Subcutaneous abdominal adipose tissue (tissue), 5 donors: Measurements from ENCODE around the gene NXPH2.

ENCODE experiments used
- H3K27ac ChIP-seq: one replicate; pipeline ENCODE4 v1.7.0; 2013; ENCODE audit warnings: low read depth, mild to moderate bottlenecking, inconsistent platforms, low read length, moderate library complexity
- H3K27me3 ChIP-seq, 5 donors: one replicate each; pipeline ENCODE4 v1.7.0; 2013; ENCODE audit warnings: low read length in 5 of 5, inconsistent platforms in 1 of 5; ENCODE audit not compliant: control insufficient read depth in 5 of 5, insufficient read depth in 4 of 5
- H3K36me3 ChIP-seq, 5 donors: one replicate each; pipeline ENCODE4 v1.7.0; 2013; ENCODE audit warnings: low read length in 5 of 5; ENCODE audit not compliant: control insufficient read depth in 5 of 5, insufficient read depth in 5 of 5
- H3K4me1 ChIP-seq, 5 donors: one replicate each; pipeline ENCODE4 v1.7.0; 2013; ENCODE audit warnings: low read length in 5 of 5, mild to moderate bottlenecking in 3 of 5, moderate library complexity in 1 of 5; ENCODE audit not compliant: control insufficient read depth in 5 of 5, insufficient read depth in 5 of 5
- H3K4me3 ChIP-seq, 5 donors: one replicate each; pipeline ENCODE4 v1.7.0; 2013; ENCODE audit warnings: low read length in 5 of 5, low read depth in 1 of 5
- H3K9ac ChIP-seq, 5 donors: one replicate each; pipeline ENCODE4 v1.7.0; 2013; ENCODE audit warnings: low read length in 5 of 5, mild to moderate bottlenecking in 4 of 5, moderate library complexity in 3 of 5
- H3K9me3 ChIP-seq, 5 donors: one replicate each; pipeline ENCODE4 v1.7.0; 2013; ENCODE audit warnings: low read length in 5 of 5; ENCODE audit not compliant: control insufficient read depth in 5 of 5
- donor health status: healthy.
- donor health status: healthy.
- donor health status: healthy.
- donor health status: healthy.
- donor health status: healthy.

The NXPH2 gene

DNA sequence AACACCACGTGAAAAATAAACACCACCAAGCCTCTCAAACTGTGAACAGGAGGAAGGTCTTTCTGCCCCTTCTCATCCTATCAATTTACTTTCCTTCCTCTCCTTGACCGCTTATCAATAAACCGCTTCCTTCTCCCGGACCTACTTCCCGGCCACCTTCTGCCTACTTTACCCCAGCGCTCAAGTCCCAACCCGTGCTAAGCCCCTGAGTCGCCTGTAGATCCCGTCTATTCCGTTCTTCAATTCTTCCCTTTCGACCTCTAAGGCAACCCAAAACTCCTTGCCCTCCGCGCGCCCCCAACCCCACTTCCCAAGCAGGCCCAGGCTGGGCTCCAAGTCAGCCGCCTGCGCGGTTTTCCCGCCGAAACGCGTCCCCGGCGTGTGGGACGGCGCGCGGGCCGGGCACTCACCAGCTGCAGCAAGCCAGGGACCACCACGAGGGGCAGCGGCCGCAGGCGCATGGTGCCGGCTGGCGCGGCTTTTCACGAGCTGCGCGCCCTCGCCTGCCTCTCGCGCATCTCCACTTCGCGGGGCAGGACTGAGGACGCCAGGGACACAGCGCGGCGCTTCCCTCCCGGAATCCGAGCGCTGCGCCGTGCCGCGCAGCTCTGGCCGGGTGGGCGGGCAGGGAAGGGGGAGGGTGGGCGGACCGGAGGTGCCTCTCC lies at the start of gene NXPH2:
NXPH2 (minus strand) TSS at position 610 of the 665 bp plus-strand sequence; CDS start at position 461, 149 bp downstream.
- no peak within 1 kb of the TSS for H3K9ac ChIP-seq
- H3K27ac ChIP-seq = no peak within 1 kb of the TSS
- peaks cover 17 to 35% (median 23%) of the 10 kb centered on the region in 5 donors for H3K27me3 ChIP-seq
- no peaks in the 10 kb centered on the region for H3K9me3 ChIP-seq
- H3K4me3 ChIP-seq = peak within 1 kb of the TSS; percentile 7 to 64 (median 51)
- no peaks in the 10 kb centered on the region for H3K36me3 ChIP-seq
- peaks cover 0 to 18% (median 14%) of the 10 kb centered on the region in 5 donors for H3K4me1 ChIP-seq

DNA sequence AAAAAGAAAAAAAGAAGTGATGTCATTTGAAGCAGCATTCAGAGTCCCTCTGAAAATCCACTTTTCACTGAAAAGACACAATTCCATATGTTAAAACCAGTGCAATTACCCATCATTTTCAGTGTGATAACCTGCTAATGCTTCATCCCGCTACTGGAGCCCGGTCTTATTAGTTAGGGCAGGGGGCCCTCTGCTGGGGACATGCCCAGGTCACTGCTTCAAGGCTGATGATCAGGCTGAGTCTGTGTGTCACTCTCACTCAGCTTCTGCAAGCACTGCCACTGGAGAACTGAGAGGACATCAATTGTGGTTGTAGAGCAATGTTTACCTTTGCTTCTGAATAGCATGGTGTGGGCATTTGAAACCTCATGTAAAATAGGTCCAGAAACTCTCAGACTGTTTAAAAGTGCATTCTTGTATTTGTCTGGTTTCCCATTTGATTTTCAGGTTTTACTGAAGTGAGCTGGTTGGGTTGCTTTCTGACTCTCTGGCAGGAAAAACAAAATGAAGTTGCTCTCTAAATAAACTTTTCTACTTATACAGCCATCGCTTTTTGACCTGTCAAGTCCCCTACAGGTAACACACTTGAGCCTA lies 49.2 kb upstream of the NXPH2 start:
- no peak overlapping the region for H3K27ac ChIP-seq
- H3K4me3 ChIP-seq = no peak overlapping the region
- H3K36me3 ChIP-seq = no peaks in the 10 kb centered on the region
- no peaks in the 10 kb centered on the region for H3K9me3 ChIP-seq
- peaks cover 0 to 14% (median 8%) of the 10 kb centered on the region in 5 donors for H3K4me1 ChIP-seq
- no peak overlapping the region for H3K9ac ChIP-seq
- no peaks in the 10 kb centered on the region for H3K27me3 ChIP-seq

DNA sequence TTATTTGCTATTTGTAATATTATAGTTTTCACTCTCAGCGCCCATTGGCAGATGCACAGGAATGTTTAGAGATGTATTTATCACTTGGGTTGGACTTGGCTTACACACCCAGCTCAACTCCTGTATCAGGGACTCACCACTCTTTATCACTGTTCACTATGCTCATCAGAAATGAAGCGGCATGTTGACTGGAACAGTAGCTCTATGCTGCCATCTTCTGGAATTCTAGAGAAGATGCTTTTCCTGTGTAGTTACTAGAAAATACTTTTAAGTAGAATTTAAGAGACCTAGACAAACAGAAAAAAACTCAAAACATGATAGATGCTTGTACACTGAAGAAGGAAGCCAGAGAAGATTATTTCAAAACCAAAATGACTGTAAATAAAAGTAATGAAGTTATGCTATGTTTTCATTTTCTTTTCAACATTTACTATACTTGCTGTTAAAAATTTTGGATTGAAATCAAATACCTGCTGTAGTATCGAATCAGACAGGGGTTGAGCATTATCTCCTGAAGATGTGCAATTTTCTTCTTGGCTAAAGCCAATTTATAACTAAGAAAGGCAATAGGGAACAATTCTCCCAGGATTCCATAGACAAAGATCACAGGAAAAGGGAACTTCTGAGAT lies 47.4 kb upstream of the NXPH2 start:
- no peak overlapping the region for H3K27ac ChIP-seq
- no peaks in the 10 kb centered on the region for H3K36me3 ChIP-seq
- H3K9me3 ChIP-seq = no peaks in the 10 kb centered on the region
- peaks cover 0 to 14% (median 8%) of the 10 kb centered on the region in 5 donors for H3K4me1 ChIP-seq
- H3K9ac ChIP-seq = no peak overlapping the region
- H3K4me3 ChIP-seq = no peak overlapping the region
- H3K27me3 ChIP-seq = no peaks in the 10 kb centered on the region

DNA sequence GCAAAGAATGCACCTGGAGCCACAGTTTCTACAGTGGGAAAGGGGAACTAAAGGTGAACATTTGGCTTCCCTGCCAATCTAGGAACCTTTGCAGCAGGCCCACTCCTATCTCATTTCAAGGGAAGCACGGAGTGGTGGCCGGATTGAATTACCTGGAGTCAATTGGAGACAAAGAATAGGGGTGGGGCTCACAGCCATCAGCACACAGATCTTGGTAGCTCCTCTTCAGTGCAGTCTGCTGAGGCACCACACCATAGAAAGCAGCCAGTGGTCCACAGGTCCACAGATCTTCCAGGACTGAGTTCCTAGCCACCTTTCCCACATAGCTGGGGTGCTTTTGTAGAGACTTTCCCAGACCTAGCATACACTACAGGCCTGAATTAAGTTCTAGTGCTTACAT lies 43.5 kb upstream of the NXPH2 start:
- Histone ChIP-seq H3K4me1 (peaks cover 0 to 14% (median 8%) of the 10 kb centered on the region in 5 donors), H3K36me3 (no peaks in the 10 kb centered on the region), H3K4me3 (no peak overlapping the region)

DNA sequence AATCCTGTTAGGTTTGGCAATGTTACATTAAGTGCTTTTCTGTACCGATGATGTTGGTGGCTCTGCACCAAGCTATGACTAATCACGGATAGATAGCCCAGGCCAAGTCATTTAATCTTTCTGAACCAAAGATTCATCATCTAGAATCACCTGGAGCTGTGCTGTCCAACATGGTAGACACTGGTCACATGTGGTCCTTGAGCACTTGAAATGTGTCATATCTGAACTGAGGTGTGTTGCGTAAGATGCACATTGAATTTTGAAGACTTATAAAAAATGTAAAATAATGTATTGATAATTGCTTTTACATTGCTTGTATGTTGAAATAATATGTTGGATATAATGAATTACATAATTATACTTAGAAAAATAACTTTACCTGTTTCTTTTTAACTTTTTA lies 39.8 kb upstream of the NXPH2 start:
- H3K4me3 ChIP-seq = no peak overlapping the region
- H3K4me1 ChIP-seq = no peaks in the 10 kb centered on the region
- no peaks in the 10 kb centered on the region for H3K9me3 ChIP-seq
- no peak overlapping the region for H3K9ac ChIP-seq
- H3K36me3 ChIP-seq = no peaks in the 10 kb centered on the region
- peaks cover 0 to 5% (median 2%) of the 10 kb centered on the region in 5 donors for H3K27me3 ChIP-seq
- H3K27ac ChIP-seq = no peak overlapping the region

More for the DNA sequence above, 43.5 kb upstream of the NXPH2 start:
- no peak overlapping the region for H3K9ac ChIP-seq
- H3K27me3 ChIP-seq = peaks cover 0 to 5% (median 0%) of the 10 kb centered on the region in 5 donors
- no peaks in the 10 kb centered on the region for H3K9me3 ChIP-seq
- no peak overlapping the region for H3K27ac ChIP-seq

DNA sequence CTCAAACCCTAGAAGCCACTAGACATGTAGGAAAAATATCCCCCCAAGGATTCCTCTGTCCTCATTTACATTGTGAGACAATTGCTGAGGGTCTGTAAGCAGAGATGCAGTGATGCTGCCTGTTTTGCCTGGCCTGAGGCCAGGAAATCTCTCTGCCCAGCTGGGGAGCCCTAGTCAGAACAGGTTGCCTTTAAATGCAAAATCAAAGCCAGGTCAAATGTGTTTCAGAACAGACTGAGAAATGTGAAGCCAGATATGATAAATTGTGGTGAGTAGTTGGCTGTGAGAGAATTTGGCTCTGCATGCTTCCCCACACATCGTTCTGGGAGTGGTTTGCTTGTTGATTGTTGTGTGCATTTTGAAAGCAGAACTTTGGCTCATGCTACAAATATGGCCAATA lies 38.4 kb upstream of the NXPH2 start:
- Histone ChIP-seq H3K36me3 (no peaks in the 10 kb centered on the region), H3K9me3 (no peaks in the 10 kb centered on the region), H3K9ac (no peak overlapping the region), H3K27ac (no peak overlapping the region), H3K4me3 (no peak overlapping the region), H3K4me1 (no peaks in the 10 kb centered on the region), H3K27me3 (peaks cover 0 to 5% (median 2%) of the 10 kb centered on the region in 5 donors)

DNA sequence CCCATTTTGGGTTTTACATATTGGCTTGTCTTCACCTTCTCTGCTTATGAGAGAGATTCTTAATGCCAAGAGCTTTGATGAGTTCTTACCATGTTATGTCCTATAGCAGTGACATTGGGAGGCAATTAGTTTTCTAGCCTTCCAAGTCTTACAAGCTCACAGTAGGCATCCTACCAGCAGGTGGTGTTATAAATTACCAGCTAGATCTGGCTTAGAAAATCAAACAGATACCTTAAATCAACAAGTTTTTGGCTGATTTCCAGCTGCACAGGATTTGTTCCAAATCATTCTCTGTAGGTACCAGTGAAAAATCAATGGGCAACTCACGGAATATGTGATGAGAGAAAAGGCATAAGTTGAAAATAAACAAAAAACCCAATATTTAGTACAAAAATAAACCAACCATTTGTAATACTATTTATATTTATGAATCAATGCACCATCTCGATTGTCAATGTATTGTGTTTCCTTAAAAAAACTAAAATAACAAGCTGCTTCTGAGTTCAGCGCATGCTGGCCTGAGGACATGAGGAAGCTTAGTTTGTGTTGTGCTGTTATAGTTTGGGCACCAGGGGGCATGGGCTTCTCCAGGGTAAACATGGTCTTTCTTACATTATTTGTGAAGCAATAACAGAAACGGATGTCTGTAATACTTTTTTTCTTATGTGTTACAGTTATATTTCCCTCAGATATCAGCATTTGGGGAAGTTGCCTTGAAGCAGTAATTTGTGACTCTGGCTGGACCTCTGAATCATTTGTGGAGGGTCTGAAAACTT lies 34.1 kb upstream of the NXPH2 start:
- Histone ChIP-seq H3K27me3 (peaks cover 0 to 3% (median 0%) of the 10 kb centered on the region in 5 donors), H3K4me3 (no peak overlapping the region), H3K36me3 (no peaks in the 10 kb centered on the region), H3K9ac (no peak overlapping the region), H3K4me1 (no peaks in the 10 kb centered on the region), H3K9me3 (no peaks in the 10 kb centered on the region), H3K27ac (no peak overlapping the region)

DNA sequence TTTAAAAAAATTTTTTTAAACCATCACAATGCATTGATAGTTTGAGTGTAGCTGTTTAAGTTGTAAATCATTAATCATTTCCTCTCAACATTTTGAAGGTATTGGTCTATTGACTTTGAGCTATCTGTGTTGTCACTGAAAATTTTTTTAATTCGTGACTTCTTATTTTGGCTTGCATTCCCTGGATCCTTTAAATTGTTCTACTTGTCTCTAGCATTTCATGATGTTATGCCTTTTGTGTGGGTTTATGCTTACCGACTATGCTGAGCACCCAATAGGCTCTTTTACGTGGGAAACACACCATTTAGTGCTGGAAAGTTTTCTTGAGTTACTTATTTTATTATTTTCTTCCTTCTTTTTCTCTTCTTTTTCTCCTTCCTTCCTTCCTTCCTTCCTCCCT lies 31.2 kb upstream of the NXPH2 start:
- Histone ChIP-seq H3K9ac (no peak overlapping the region), H3K36me3 (no peaks in the 10 kb centered on the region), H3K27me3 (no peaks in the 10 kb centered on the region), H3K4me1 (no peaks in the 10 kb centered on the region), H3K4me3 (no peak overlapping the region), H3K9me3 (no peaks in the 10 kb centered on the region), H3K27ac (no peak overlapping the region)

DNA sequence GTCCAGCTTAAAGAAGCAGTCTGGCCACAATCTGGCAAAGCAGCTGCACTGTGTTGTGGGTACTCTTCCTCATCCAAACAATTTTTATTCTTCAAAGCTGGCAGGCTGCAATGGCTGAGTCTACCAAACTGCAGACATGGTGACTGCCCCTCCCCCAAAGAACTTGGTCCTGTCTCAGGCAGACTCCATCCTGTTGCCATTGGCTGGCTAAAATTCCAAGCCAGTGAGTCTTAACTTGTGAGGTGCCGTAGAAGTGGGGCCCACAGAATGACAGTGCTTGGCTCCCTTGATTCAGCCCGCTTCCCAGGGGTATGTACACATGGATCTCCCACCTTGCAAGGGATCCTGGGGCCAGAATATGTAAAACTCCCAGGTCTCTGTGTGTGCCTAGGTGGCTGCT lies 14.5 kb upstream of the NXPH2 start:
- H3K36me3 ChIP-seq = no peaks in the 10 kb centered on the region
- no peak overlapping the region for H3K4me3 ChIP-seq
- H3K9me3 ChIP-seq = peaks cover 0 to 4% (median 0%) of the 10 kb centered on the region in 5 donors
- H3K9ac ChIP-seq = no peak overlapping the region
- peaks cover 0 to 8% (median 4%) of the 10 kb centered on the region in 5 donors for H3K27me3 ChIP-seq
- H3K27ac ChIP-seq = no peak overlapping the region
- no peaks in the 10 kb centered on the region for H3K4me1 ChIP-seq
